ENCODE results near the gene C6orf52.

Gene C6orf52

DNA sequence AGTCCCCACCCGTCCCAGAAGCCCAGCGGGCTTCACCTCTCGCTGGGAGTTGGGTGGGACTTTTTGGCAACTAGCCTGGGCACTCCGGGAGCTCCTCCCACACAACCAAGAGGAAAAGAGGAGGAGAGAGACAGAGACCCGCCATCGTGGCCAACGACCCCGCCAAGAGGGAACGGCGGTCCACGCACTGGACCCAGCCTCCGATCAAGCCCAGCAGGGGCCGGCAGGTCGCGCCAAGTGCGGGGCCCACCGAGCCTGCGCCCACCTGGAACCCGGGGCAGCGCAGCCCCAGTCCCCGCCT lies 25.5 kb upstream of the C6orf52 start:
- Histone ChIP-seq H3K9me3 (ENCODE audit: severe bottlenecking) (peaks cover 31% of the 10 kb centered on the region), H3K36me3 (peaks cover 11% of the 10 kb centered on the region), H3K27ac (peak overlapping the region; percentile 65; the same call in 1 of the 2 replicates), H3K27me3 (ENCODE audit: insufficient read depth, low read depth, severe bottlenecking) (no peaks in the 10 kb centered on the region), H3K4me3 (ENCODE audit: low read depth, low read length) (no peak overlapping the region)
- DNase-seq, result no peak
- TF ChIP-seq, protein P1, sequence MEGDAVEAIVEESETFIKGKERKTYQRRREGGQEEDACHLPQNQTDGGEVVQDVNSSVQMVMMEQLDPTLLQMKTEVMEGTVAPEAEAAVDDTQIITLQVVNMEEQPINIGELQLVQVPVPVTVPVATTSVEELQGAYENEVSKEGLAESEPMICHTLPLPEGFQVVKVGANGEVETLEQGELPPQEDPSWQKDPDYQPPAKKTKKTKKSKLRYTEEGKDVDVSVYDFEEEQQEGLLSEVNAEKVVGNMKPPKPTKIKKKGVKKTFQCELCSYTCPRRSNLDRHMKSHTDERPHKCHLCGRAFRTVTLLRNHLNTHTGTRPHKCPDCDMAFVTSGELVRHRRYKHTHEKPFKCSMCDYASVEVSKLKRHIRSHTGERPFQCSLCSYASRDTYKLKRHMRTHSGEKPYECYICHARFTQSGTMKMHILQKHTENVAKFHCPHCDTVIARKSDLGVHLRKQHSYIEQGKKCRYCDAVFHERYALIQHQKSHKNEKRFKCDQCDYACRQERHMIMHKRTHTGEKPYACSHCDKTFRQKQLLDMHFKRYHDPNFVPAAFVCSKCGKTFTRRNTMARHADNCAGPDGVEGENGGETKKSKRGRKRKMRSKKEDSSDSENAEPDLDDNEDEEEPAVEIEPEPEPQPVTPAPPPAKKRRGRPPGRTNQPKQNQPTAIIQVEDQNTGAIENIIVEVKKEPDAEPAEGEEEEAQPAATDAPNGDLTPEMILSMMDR (IDR thresholded peaks at IDR 0.05; ENCODE audit: low read depth, low read length), result no peak

DNA sequence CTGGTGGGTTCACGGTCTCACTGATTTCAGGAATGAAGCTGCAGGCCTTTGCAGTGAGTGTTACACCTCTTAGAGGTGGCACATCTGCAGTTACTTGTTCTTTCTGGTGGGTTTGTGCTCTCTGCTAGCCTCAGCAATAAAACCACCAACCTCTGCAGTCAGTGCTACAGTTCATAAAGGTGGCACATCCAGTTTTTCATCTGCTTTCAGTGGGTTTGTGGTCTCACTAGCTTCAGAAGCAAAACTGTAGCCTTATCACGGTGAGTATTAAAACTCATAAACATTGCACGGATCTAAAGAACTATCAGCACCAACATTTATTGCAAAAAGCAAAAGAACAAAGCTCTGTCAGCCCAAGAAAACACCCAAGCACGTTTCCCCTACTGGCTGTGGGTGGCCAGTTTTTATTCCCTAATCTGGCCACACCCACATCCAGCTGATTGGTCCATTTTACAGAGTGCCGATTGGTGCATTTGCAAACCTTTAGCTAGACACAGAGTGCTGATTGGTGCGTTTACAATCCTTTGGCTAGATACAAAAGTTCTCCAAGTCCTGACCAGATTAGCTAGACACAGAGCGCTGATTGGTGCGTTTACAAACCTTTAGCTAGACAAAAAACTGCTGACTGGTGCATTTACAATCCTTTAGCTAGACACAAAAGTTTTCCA lies 25.0 kb upstream of the C6orf52 start:
- peaks cover 31% of the 10 kb centered on the region for H3K9me3 ChIP-seq (ENCODE audit: severe bottlenecking)
- TF ChIP-seq, protein P1 (IDR thresholded peaks at IDR 0.05; ENCODE audit: low read depth, low read length), result no peak
- H3K27ac ChIP-seq, result peak overlapping the region; percentile 65
- no peak for DNase-seq
- no peak overlapping the region for H3K4me3 ChIP-seq (ENCODE audit: low read depth, low read length)
- H3K36me3 ChIP-seq, result peaks cover 7% of the 10 kb centered on the region
- no peaks in the 10 kb centered on the region for H3K27me3 ChIP-seq (ENCODE audit: insufficient read depth, low read depth, severe bottlenecking)

DNA sequence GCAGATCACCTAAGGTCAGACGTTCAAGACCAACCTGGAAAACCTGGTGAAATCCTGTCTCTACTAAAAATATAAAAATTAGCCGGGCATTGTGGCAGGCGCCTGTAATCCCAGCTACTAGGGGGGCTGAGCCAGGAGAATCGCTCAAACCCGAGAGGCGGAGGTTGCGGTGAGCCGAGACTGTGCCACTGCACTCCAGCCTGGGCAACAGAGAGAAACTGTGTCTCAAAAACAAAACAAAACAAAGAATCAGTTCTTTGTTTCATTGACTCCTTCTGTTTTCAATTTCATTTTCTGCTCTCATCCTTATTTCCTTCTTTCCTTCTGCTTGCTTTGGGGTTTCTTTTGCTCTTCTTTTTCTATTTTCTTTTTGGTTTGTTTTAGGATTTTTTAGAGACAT lies 19.5 kb upstream of the C6orf52 start:
- H3K9me3 ChIP-seq (ENCODE audit: severe bottlenecking), result peaks cover 17% of the 10 kb centered on the region
- peaks cover 21% of the 10 kb centered on the region for H3K36me3 ChIP-seq
- H3K4me3 ChIP-seq (ENCODE audit: low read depth, low read length), result no peak overlapping the region
- TF ChIP-seq, protein P1 (IDR thresholded peaks at IDR 0.05; ENCODE audit: low read depth, low read length), result no peak
- no peaks in the 10 kb centered on the region for H3K27me3 ChIP-seq (ENCODE audit: insufficient read depth, low read depth, severe bottlenecking)
- no peak overlapping the region for H3K27ac ChIP-seq
- DNase-seq, result no peak

DNA sequence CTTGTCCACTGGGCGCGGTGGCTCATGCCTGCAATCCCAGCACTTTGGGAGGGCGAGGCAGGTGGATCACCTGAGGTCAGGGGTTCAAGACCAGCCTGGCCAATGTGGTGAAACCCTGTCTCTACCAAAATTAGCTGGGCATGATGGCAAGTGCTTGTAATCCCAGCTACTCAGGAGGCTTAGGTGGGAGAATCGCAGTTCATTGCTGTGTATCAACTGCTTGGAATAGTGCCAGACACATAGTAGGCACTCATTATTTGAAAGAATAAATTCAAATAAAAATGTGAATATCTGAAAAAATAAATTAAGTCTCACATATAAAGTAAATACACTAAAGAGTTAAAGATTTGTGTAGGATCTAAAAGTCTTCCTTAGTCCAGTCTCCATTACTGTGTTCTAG lies 2.2 kb upstream of the C6orf52 start:
- DNase-seq, result no peak

DNA sequence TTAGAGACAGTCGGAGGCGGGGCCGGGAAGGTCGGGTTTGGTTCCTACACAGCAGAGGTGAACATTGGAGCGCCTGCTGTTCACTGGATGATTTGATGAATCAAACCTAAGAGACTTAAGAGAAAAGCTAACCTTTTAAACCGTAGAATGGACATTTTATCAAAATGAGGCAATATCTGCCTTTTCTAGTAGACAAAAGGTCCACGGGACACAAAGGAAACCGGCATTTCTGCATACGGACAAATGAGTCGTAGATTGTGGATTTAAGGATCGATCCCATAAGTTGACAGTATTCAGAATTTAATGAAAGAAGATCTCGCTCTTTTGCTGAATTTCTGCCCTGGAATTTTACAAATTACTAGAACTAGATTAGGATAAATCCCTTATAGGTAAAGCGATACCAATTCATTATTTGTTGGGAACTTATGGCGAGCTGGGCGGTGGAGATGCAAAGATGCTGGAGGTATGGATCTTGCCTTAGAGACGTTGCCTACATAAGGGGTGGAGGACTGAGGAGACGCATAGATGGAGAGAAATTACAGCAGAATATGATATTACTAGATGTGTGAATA lies 756 bp upstream of the C6orf52 start:
- H3K27me3 ChIP-seq (ENCODE audit: insufficient read depth, low read depth, severe bottlenecking), result no peaks in the 10 kb centered on the region
- H3K4me3 ChIP-seq (ENCODE audit: low read depth, low read length), result peak overlapping the region; percentile 87
- H3K36me3 ChIP-seq, result peaks cover 33% of the 10 kb centered on the region
- H3K27ac ChIP-seq, result peak overlapping the region; percentile 99
- no peaks in the 10 kb centered on the region for H3K9me3 ChIP-seq (ENCODE audit: severe bottlenecking)
- DNase-seq, result no peak
- TF ChIP-seq, protein P1 (IDR thresholded peaks at IDR 0.05; ENCODE audit: low read depth, low read length), result no peak

More for the DNA sequence above, 2.2 kb upstream of the C6orf52 start:
- Histone ChIP-seq H3K36me3 (peaks cover 48% of the 10 kb centered on the region), H3K9me3 (ENCODE audit: severe bottlenecking) (no peaks in the 10 kb centered on the region), H3K27ac (no peak overlapping the region), H3K4me3 (ENCODE audit: low read depth, low read length) (no peak overlapping the region), H3K27me3 (ENCODE audit: insufficient read depth, low read depth, severe bottlenecking) (no peaks in the 10 kb centered on the region)
- TF ChIP-seq, protein P1 (IDR thresholded peaks at IDR 0.05; ENCODE audit: low read depth, low read length), result no peak

All from WERI-Rb-1 (cell line).